GM18868 (cell line): ENCODE data around the gene INSC.

Experiments
- ATAC-seq: cut with Tn5 transposase; IDR thresholded peaks from one replicate; pipeline ENCODE4 v1.9.1; 2021; ENCODE audit warnings: mild to moderate bottlenecking, moderate library complexity; ENCODE audit not compliant: unreplicated experiment

Gene INSC

GRCh38 chr11:15208378-15209222 is 93.9 kb downstream of the INSC start:
- peak; percentile 94 for ATAC-seq

GRCh38 chr11:15212876-15213275 is 98.2 kb downstream of the INSC start:
- ATAC-seq = no peak

- ATAC-seq = no peak
Measured at GRCh38 chr11:15213471-15214231, 98.9 kb downstream of the INSC start.

GRCh38 chr11:15215005-15215404 is 100.3 kb downstream of the INSC start:
- ATAC-seq = no peak

GRCh38 chr11:15216678-15217077 is 102.0 kb downstream of the INSC start:
- peak; percentile 80 for ATAC-seq

- ATAC-seq = no peak
Measured at GRCh38 chr11:15217416-15217815, 102.7 kb downstream of the INSC start.

GRCh38 chr11:15222777-15223176 is 108.1 kb downstream of the INSC start:
- ATAC-seq = no peak

GRCh38 chr11:15223318-15223717 is 108.6 kb downstream of the INSC start:
- no peak for ATAC-seq

- ATAC-seq = no peak
Measured at GRCh38 chr11:15224466-15224865, 109.7 kb downstream of the INSC start.

GRCh38 chr11:15227011-15227410 is 112.3 kb downstream of the INSC start:
- no peak for ATAC-seq

GRCh38 chr11:15228331-15228849 is 113.7 kb downstream of the INSC start:
- ATAC-seq = no peak

GRCh38 chr11:15229069-15229468 is 114.3 kb downstream of the INSC start:
- ATAC-seq = no peak

GRCh38 chr11:15232496-15232895 is 117.8 kb downstream of the INSC start:
- no peak for ATAC-seq

GRCh38 chr11:15233371-15234165 is 118.8 kb downstream of the INSC start:
- ATAC-seq = no peak

GRCh38 chr11:15234796-15235195 is 120.1 kb downstream of the INSC start:
- ATAC-seq = no peak

GRCh38 chr11:15236559-15236958 is 121.8 kb downstream of the INSC start:
- no peak for ATAC-seq

GRCh38 chr11:15238856-15239255 is 124.1 kb downstream of the INSC start:
- no peak for ATAC-seq

GRCh38 chr11:15248749-15249148 is 134.0 kb downstream of the INSC start:
- ATAC-seq = no peak

- ATAC-seq = no peak
Measured at GRCh38 chr11:15258433-15259165, 143.9 kb downstream of the INSC start.

- no peak for ATAC-seq
Measured at GRCh38 chr11:15266999-15267398, 152.3 kb downstream of the INSC start.
